GM23338 (cell line): ENCODE data around the gene APOA1. TPM values are rescaled to one million over a fixed set of nuclear protein-coding genes. Genes with fewer than 3 reads are reported as not detected.

Experiments used
- ATAC-seq: fragments of 200-7000 bp; cut with Tn5 transposase; 3 replicates; pipeline ENCODE4 v1.9.1; 2020
- DNase-seq: peaks from one replicate; pipeline ENCODE4 v3.0.0-alpha.2; 2015; ENCODE audit warnings: low spot score
- H2AFZ ChIP-seq: fragments of 200-600 bp; sonication (generic); 2 replicates; pipeline ENCODE4 v1.8.0; 2016; ENCODE audit warnings: antibody characterized with exemption, mild to moderate bottlenecking, moderate library complexity
- H3F3A ChIP-seq: fragments of 200-600 bp; sonication (generic); replicated peaks from 2 replicates; pipeline ENCODE4 v1.8.0; 2017; ENCODE audit warnings: antibody characterized with exemption, mixed run types, low read depth
- H3K27ac ChIP-seq: fragments of 200-600 bp; sonication (generic); 2 replicates; pipeline ENCODE4 v1.6.1; 2016; ENCODE audit warnings: low read depth
- H3K27me3 ChIP-seq: fragments of 200-600 bp; sonication (generic); 2 replicates; pipeline ENCODE4 v1.8.0; 2016; ENCODE audit warnings: mild to moderate bottlenecking, mixed run types, moderate library complexity; ENCODE audit not compliant: insufficient read depth
- H3K36me3 ChIP-seq: fragments of 200-600 bp; sonication (generic); 2 replicates; pipeline ENCODE4 v1.8.0; 2016; ENCODE audit warnings: mild to moderate bottlenecking; ENCODE audit not compliant: insufficient read depth
- H3K4me1 ChIP-seq: fragments of 200-600 bp; sonication (generic); 2 replicates; pipeline ENCODE4 v1.8.0; 2016; ENCODE audit warnings: mild to moderate bottlenecking, moderate library complexity; ENCODE audit not compliant: insufficient read depth
- H3K4me2 ChIP-seq: fragments of 200-600 bp; sonication (generic); 2 replicates; pipeline ENCODE4 v1.7.1; 2017; ENCODE audit warnings: mixed run types
- H3K4me3 ChIP-seq: fragments of 200-600 bp; sonication (generic); 2 replicates; pipeline ENCODE4 v1.6.1; 2016; ENCODE audit warnings: mixed run types
- H3K79me2 ChIP-seq: fragments of 200-600 bp; sonication (generic); replicated peaks from 2 replicates; pipeline ENCODE4 v1.8.0; 2017; ENCODE audit warnings: mild to moderate bottlenecking; ENCODE audit not compliant: insufficient read depth
- H3K9me2 ChIP-seq: fragments of 200-600 bp; sonication (generic); 2 replicates; pipeline ENCODE4 v1.8.0; 2017; ENCODE audit not compliant: insufficient read depth
- H4K20me1 ChIP-seq: fragments of 200-600 bp; sonication (generic); replicated peaks from 2 replicates; pipeline ENCODE4 v1.8.0; 2017; ENCODE audit warnings: mild to moderate bottlenecking; ENCODE audit not compliant: insufficient read depth
- H3K27ac Mint-ChIP-seq: 2 replicates; pipeline ENCODE4 v1.8.0; 2020; ENCODE audit warnings: inconsistent platforms, mild to moderate bottlenecking, moderate library complexity, mixed read lengths
- H3K27me3 Mint-ChIP-seq: 3 replicates; pipeline ENCODE4 v1.8.0; 2022; ENCODE audit warnings: low read depth, mild to moderate bottlenecking, moderate library complexity, mixed read lengths, inconsistent platforms; ENCODE audit not compliant: insufficient read depth, poor library complexity
- H3K36me3 Mint-ChIP-seq: 3 replicates; pipeline ENCODE4 v1.8.0; 2021; ENCODE audit warnings: low read depth, mild to moderate bottlenecking, inconsistent platforms, moderate library complexity, mixed read lengths
- H3K4me1 Mint-ChIP-seq: 3 replicates; pipeline ENCODE4 v1.8.0; 2020; ENCODE audit warnings: mild to moderate bottlenecking, inconsistent platforms, mixed read lengths
- H3K4me3 Mint-ChIP-seq: 3 replicates; pipeline ENCODE4 v1.8.0; 2021; ENCODE audit warnings: moderate library complexity, mild to moderate bottlenecking, inconsistent platforms, mixed read lengths
- H3K9me3 Mint-ChIP-seq: 3 replicates; pipeline ENCODE4 v1.8.0; 2020; ENCODE audit warnings: moderate library complexity, mild to moderate bottlenecking, inconsistent platforms, mixed read lengths
- CREB1 ChIP-seq: fragments of 250-450 bp; sonication (Bioruptor Pico); IDR thresholded peaks from 2 replicates; pipeline ENCODE4 v1.5.0; 2020; ENCODE audit warnings: low read depth, mild to moderate bottlenecking, moderate library complexity
- EZH2phosphoT487 ChIP-seq: fragments of 200-600 bp; sonication (generic); IDR thresholded peaks from one replicate; pipeline ENCODE4 v1.8.1; 2018; ENCODE audit warnings: antibody characterized with exemption; ENCODE audit not compliant: unreplicated experiment
- JUNB ChIP-seq: IDR thresholded peaks from one replicate; pipeline ENCODE4 v1.6.1; 2016; ENCODE audit warnings: antibody characterized with exemption; ENCODE audit not compliant: unreplicated experiment
- NANOG ChIP-seq: IDR thresholded peaks from 2 replicates; pipeline ENCODE4 v1.6.1; 2016; ENCODE audit warnings: antibody characterized with exemption, borderline replicate concordance
- POLR2AphosphoS5 ChIP-seq: IDR thresholded peaks from 2 replicates; pipeline ENCODE4 v1.6.1; 2016; ENCODE audit warnings: antibody characterized with exemption, low read depth
- STAT1 ChIP-seq: IDR thresholded peaks from one replicate; pipeline ENCODE4 v1.6.1; 2016; ENCODE audit warnings: antibody characterized with exemption; ENCODE audit not compliant: unreplicated experiment
- ZNF114 ChIP-seq: fragments of 250-450 bp; sonication (Bioruptor Pico); IDR thresholded peaks from 2 replicates; pipeline ENCODE4 v1.5.0; 2020; ENCODE audit warnings: mild to moderate bottlenecking, moderate library complexity
- ZNF331 ChIP-seq: fragments of 250-450 bp; sonication (Bioruptor Pico); IDR thresholded peaks from 2 replicates; pipeline ENCODE4 v1.5.0; 2020; ENCODE audit warnings: low read depth, mild to moderate bottlenecking, moderate library complexity
- polyA plus RNA-seq: library from polyadenylated mRNA; unstranded; fragments of >200 nt; fragmentation: Nextera tagmentation; extraction: Ambion mirVana; gene quantifications from 2 replicates; pipeline ENCODE4 v1.2.1, GENCODE V29; 2016
- total RNA-seq: library from RNA; depleted of rRNA; stranded (reverse); fragments of >200 nt; shearing (Covaris generic); gene quantifications from 2 replicates; pipeline ENCODE4 v1.2.3, GENCODE V29; 2014
- TF ChIP-seq, protein P1 (sequence below): IDR thresholded peaks from one replicate; pipeline ENCODE4 v1.6.1; 2018; ENCODE audit warnings: antibody characterized with exemption; ENCODE audit not compliant: unreplicated experiment

APOA1 gene
- total and polyA plus RNA-seq, 2 experiments from 2014 or later: 0.60 TPM; not detected in 1

DNA sequence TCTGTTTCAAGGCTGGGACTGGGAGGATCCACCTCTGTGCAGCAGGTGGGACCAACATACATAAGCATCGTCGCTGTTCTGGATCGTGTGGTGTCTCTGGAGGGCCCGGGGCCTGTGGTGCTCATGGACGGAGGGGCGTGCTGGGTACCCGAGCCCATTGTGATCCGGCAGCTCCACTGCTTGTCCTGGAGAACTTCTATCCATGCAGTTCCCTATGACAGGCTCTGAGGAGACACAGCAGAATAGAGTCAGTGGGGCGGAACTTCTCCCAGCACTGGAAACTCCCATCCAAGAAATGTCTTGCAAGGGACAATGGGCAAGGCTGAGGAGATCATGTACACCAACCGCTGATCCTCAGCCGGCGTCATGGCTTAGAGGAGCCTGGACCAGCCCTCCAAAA, 11.6 kb upstream of the APOA1 start:
- Histone ChIP-seq H3K4me3 (no peak overlapping the region), H4K20me1 (no peaks in the 10 kb centered on the region; the same call in 1 of the 2 replicates), H3K36me3 (no peaks in the 10 kb centered on the region; the same call in 1 of the 2 replicates), H3K4me2 (no peak overlapping the region), H3K9me2 (no peaks in the 10 kb centered on the region), H3K4me1 (no peaks in the 10 kb centered on the region), H3F3A (no peaks in the 10 kb centered on the region), H2AFZ (no peak overlapping the region), H3K79me2 (no peaks in the 10 kb centered on the region), H3K27ac (no peak overlapping the region), H3K27me3 (no peaks in the 10 kb centered on the region)
- DNase-seq: no peak
- Mint-ChIP-seq H3K36me3 (peaks cover 22% of the 10 kb centered on the region), H3K9me3 (no peaks in the 10 kb centered on the region), H3K4me3 (no peak overlapping the region), H3K27ac (no peak overlapping the region), H3K27me3 (peaks cover 2% of the 10 kb centered on the region), H3K4me1 (no peaks in the 10 kb centered on the region; the same call in 2 of the 3 replicates)
- no peak for ATAC-seq
- TF ChIP-seq ZNF114 (CRISPR knock-in tag): no peak
- no peak for TF ChIP-seq POLR2AphosphoS5

DNA sequence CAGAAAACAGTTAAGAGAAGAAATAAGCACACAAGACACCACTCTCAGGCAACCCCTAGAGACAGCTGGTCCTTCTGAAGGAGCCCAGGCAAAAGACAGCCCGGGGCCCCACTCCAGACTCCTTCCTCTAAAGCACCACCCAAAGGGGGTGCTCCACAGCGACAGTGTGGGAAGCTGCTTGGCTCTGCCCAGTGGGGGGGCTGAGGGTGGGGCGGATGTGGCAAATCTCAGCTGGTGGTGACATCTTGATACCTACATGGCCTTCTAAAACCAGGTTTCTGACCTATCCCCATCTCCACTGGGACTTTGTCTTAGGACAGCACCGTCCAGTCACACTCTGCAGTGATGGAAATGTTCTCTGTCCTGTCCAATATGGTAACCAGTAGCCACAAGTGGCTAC, 10.2 kb upstream of the APOA1 start:
- no peak overlapping the region for H3K4me3 ChIP-seq
- Mint-ChIP-seq H3K36me3 (peaks cover 30% of the 10 kb centered on the region), H3K9me3 (no peaks in the 10 kb centered on the region), H3K4me1 (no peaks in the 10 kb centered on the region; the same call in 2 of the 3 replicates), H3K4me3 (no peak overlapping the region), H3K27ac (no peak overlapping the region), H3K27me3 (peaks cover 8% of the 10 kb centered on the region)
- H3K79me2 ChIP-seq: no peaks in the 10 kb centered on the region
- no peaks in the 10 kb centered on the region; the same call in 1 of the 2 replicates for H3K36me3 ChIP-seq
- no peaks in the 10 kb centered on the region for H3K4me1 ChIP-seq
- ATAC-seq (no peak), DNase-seq (no peak)
- H3F3A ChIP-seq: no peaks in the 10 kb centered on the region
- no peaks in the 10 kb centered on the region for H3K9me2 ChIP-seq
- no peak for TF ChIP-seq NANOG
- H3K4me2 ChIP-seq: no peak overlapping the region
- H3K27me3 ChIP-seq: no peaks in the 10 kb centered on the region
- H4K20me1 ChIP-seq: no peaks in the 10 kb centered on the region; the same call in 1 of the 2 replicates
- no peak overlapping the region for H3K27ac ChIP-seq
- H2AFZ ChIP-seq: no peak overlapping the region

DNA sequence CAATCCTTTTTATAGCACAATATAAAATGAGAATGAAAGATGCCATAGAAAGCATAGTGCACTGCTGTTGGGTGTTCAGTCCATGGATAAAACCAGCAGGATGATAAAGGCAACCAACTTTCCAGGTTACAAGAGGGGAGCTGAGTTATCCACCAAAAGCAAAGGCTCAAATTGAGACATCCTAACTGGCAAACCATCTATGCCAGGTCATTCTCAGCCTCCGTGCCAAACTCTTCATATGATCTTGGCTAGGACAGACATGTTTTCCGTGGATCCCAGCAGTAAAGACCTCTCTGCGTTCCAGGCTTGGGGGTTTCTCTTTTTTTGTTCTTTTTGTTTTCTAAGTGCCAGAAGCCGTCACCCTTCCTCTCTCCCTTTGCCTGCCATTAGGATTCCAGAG, 7.3 kb upstream of the APOA1 start:
- no peaks in the 10 kb centered on the region for H3K79me2 ChIP-seq
- no peak for DNase-seq
- H3K4me1 ChIP-seq: no peaks in the 10 kb centered on the region
- Mint-ChIP-seq H3K9me3 (no peaks in the 10 kb centered on the region), H3K27me3 (peaks cover 6% of the 10 kb centered on the region), H3K36me3 (peaks cover 30% of the 10 kb centered on the region), H3K27ac (no peak overlapping the region), H3K4me1 (peaks cover 7% of the 10 kb centered on the region), H3K4me3 (no peak overlapping the region)
- no peak overlapping the region for H3K4me3 ChIP-seq
- H4K20me1 ChIP-seq: no peaks in the 10 kb centered on the region
- H3K4me2 ChIP-seq: no peak overlapping the region
- H3K27me3 ChIP-seq: no peaks in the 10 kb centered on the region
- no peaks in the 10 kb centered on the region; the same call in 1 of the 2 replicates for H3K36me3 ChIP-seq
- H3K27ac ChIP-seq: no peak overlapping the region
- H3F3A ChIP-seq: no peaks in the 10 kb centered on the region
- no peaks in the 10 kb centered on the region for H3K9me2 ChIP-seq
- H2AFZ ChIP-seq: no peak overlapping the region
- no peak for ATAC-seq
- TF ChIP-seq STAT1: no peak
- TF ChIP-seq CREB1 (CRISPR knock-in tag): no peak
- TF ChIP-seq ZNF331: no peak
- no peak for TF ChIP-seq POLR2AphosphoS5
- TF ChIP-seq, protein P1, sequence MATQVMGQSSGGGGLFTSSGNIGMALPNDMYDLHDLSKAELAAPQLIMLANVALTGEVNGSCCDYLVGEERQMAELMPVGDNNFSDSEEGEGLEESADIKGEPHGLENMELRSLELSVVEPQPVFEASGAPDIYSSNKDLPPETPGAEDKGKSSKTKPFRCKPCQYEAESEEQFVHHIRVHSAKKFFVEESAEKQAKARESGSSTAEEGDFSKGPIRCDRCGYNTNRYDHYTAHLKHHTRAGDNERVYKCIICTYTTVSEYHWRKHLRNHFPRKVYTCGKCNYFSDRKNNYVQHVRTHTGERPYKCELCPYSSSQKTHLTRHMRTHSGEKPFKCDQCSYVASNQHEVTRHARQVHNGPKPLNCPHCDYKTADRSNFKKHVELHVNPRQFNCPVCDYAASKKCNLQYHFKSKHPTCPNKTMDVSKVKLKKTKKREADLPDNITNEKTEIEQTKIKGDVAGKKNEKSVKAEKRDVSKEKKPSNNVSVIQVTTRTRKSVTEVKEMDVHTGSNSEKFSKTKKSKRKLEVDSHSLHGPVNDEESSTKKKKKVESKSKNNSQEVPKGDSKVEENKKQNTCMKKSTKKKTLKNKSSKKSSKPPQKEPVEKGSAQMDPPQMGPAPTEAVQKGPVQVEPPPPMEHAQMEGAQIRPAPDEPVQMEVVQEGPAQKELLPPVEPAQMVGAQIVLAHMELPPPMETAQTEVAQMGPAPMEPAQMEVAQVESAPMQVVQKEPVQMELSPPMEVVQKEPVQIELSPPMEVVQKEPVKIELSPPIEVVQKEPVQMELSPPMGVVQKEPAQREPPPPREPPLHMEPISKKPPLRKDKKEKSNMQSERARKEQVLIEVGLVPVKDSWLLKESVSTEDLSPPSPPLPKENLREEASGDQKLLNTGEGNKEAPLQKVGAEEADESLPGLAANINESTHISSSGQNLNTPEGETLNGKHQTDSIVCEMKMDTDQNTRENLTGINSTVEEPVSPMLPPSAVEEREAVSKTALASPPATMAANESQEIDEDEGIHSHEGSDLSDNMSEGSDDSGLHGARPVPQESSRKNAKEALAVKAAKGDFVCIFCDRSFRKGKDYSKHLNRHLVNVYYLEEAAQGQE: no peak
- TF ChIP-seq JUNB: no peak
- no peak for TF ChIP-seq NANOG
- no peak for TF ChIP-seq EZH2phosphoT487
- no peak for TF ChIP-seq ZNF114 (CRISPR knock-in tag)
